NT2/D1 (cell line): ENCODE measurements around the gene APC2.

Source experiments
- YY1 ChIP-seq: IDR thresholded peaks from 2 replicates; pipeline ENCODE4 v1.6.1; 2011; ENCODE audit not compliant: insufficient read length, insufficient read depth
- ZNF274 ChIP-seq: IDR thresholded peaks from 2 replicates; pipeline ENCODE4 v1.6.1; 2011; ENCODE audit warnings: mild to moderate bottlenecking, low read depth, low read length

- TF ChIP-seq YY1: no peak
- TF ChIP-seq ZNF274: no peak
Measured at GRCh38 chr19:1429750-1430149, 20.2 kb upstream of the APC2 start.
